ENCODE measurements around the gene SEC61A1.

- no peak for TF ChIP-seq CTCF (conservative IDR thresholded peaks at IDR 0.05)
- no peak for TF ChIP-seq ZFX (IDR thresholded peaks at IDR 0.05)
These were observed 39.3 kb downstream of the SEC61A1 start for GRCh38 chr3:128091586-128091985.

Data from C4-2B (cell line).